Heart left ventricle (tissue), 13 donors: Measurements from ENCODE around the gene PPT2.
A peak's percentile ranks its signal among the peaks of the same experiment; 100 is the strongest.

Experiments
- CTCF ChIP-seq, 12 donors: fragments of 200-600 bp; sonication (generic) in 4 of 12; IDR thresholded peaks; one replicate each; pipeline versions ENCODE4 v1.5.0 to v1.8.0; 2018 to 2022; ENCODE audit warnings: antibody characterized with exemption in 12 of 12, mild to moderate bottlenecking in 5 of 12
- POLR2A ChIP-seq, 2 donors: fragments of 450-650 bp; IDR thresholded peaks; one replicate each; pipeline ENCODE4 v1.6.1; 2017; ENCODE audit warnings: antibody characterized with exemption in 2 of 2, mild to moderate bottlenecking in 2 of 2, moderate library complexity in 2 of 2
- donor health status: ischemic (EF 13 %, LVEDD 7.1; RV severe dilation, severe dysfunction).
- donor health status: DM: no; HTN: yes; CAD: no.
- donor health status: DM: no; HTN: no; CAD: no.
- donor health status: ischemic (EF 25% LVEDD 6.9; RV normal size, moderate dysfunction).
- donor health status: ischemic (EF 25% LVEDD 5.7; RV mildly dilated, moderate dysfunction).
- donor health status: ischemic (EF 35%, LVEDD 5.7; RV mildly dilated, moderate dysfunction).
- donor health status: nonischemic (EF 11% LVEDD 7.7; RV severe dilation, severe dysfunction).
- donor health status: DM: yes; HTN: yes; CAD: no.
- donor health status: PGD.
- donor health status: ischemic (EF 29% LVEDD 5.4; RV normal size, mild dysfunction).
- donor health status: nonischemic (EF 23%, LVEDD 6.1; RV moderate dilation, normal function).

GRCh38 chr6:32195902-32196681, 42.2 kb downstream of the PPT2 start:
- TF ChIP-seq CTCF (IDR thresholded peaks at IDR 0.05) (peak in 1 of 12 donors; percentile 3), POLR2A (IDR thresholded peaks at IDR 0.05) (peak; percentile 72 to 94)
